H9 (cell line): ENCODE results near the gene FSD1. TPM values are rescaled to one million over a fixed set of nuclear protein-coding genes. Genes with fewer than 3 reads are reported as not detected.

ENCODE experiments used
- DNase-seq: peaks from one replicate; pipeline ENCODE4 v3.0.0-alpha.2; 2017
- H2AFZ ChIP-seq: one replicate; pipeline ENCODE4 v1.6.1; 2013; ENCODE audit warnings: mild to moderate bottlenecking, low read length, control low read depth, moderate library complexity
- H2AK5ac ChIP-seq: 2 replicates; pipeline ENCODE4 v1.6.1; 2013; ENCODE audit warnings: low read length, control low read depth, mixed read lengths; ENCODE audit not compliant: insufficient read length
- H2BK120ac ChIP-seq: one replicate; pipeline ENCODE4 v1.6.1; 2013; ENCODE audit warnings: low read depth, mild to moderate bottlenecking, low read length, control low read depth, inconsistent platforms; ENCODE audit not compliant: poor library complexity, severe bottlenecking
- H2BK12ac ChIP-seq: 2 replicates; pipeline ENCODE4 v1.6.1; 2013; ENCODE audit warnings: low read length, control low read depth, mixed read lengths, low read depth; ENCODE audit not compliant: insufficient read length
- H2BK15ac ChIP-seq: 2 replicates; pipeline ENCODE4 v1.6.1; 2013; ENCODE audit warnings: low read depth, low read length, control low read depth
- H2BK20ac ChIP-seq: one replicate; pipeline ENCODE4 v1.6.1; 2013; ENCODE audit warnings: low read depth, mild to moderate bottlenecking, low read length, control low read depth, inconsistent platforms; ENCODE audit not compliant: poor library complexity, severe bottlenecking
- H2BK5ac ChIP-seq: 2 replicates; pipeline ENCODE4 v1.6.1; 2013; ENCODE audit warnings: low read length, control low read depth, mixed read lengths; ENCODE audit not compliant: insufficient read length
- H3K14ac ChIP-seq: 2 replicates; pipeline ENCODE4 v1.6.1; 2013; ENCODE audit warnings: low read length, control low read depth; ENCODE audit not compliant: insufficient read depth
- H3K18ac ChIP-seq: 2 replicates; pipeline ENCODE4 v1.6.1; 2013; ENCODE audit warnings: low read depth, mild to moderate bottlenecking, mixed read lengths, low read length, control low read depth; ENCODE audit not compliant: insufficient read length
- H3K23ac ChIP-seq: 2 replicates; pipeline ENCODE4 v1.6.1; 2013; ENCODE audit warnings: low read length, control low read depth, mixed read lengths, low read depth; ENCODE audit not compliant: insufficient read length
- H3K23me2 ChIP-seq: 2 replicates; pipeline ENCODE4 v1.6.1; 2013; ENCODE audit warnings: low read depth, mild to moderate bottlenecking, mixed read lengths, low read length, control low read depth; ENCODE audit not compliant: insufficient read length, poor library complexity, severe bottlenecking
- H3K27ac ChIP-seq: 2 replicates; pipeline ENCODE4 v1.5.1; 2013; ENCODE audit warnings: low read length, control low read depth, mixed read lengths, low read depth; ENCODE audit not compliant: insufficient read length
- H3K27me3 ChIP-seq: 2 replicates; pipeline ENCODE4 v1.6.1; 2013; ENCODE audit warnings: low read length, control low read depth, inconsistent platforms; ENCODE audit not compliant: insufficient read depth
- H3K4ac ChIP-seq: 2 replicates; pipeline ENCODE4 v1.6.1; 2013; ENCODE audit warnings: low read depth, mild to moderate bottlenecking, control low read depth, inconsistent platforms, low read length, moderate library complexity
- H3K4me1 ChIP-seq: 2 replicates; pipeline ENCODE4 v1.6.1; 2013; ENCODE audit warnings: low read length, control low read depth, inconsistent platforms; ENCODE audit not compliant: insufficient read depth
- H3K4me2 ChIP-seq: 2 replicates; pipeline ENCODE4 v1.6.1; 2013; ENCODE audit warnings: low read length, control low read depth, mixed read lengths; ENCODE audit not compliant: insufficient read length, insufficient read depth
- H3K56ac ChIP-seq: 2 replicates; pipeline ENCODE4 v1.6.1; 2013; ENCODE audit warnings: low read depth, mild to moderate bottlenecking, mixed read lengths, low read length, control low read depth; ENCODE audit not compliant: insufficient read length
- H3K79me1 ChIP-seq: 2 replicates; pipeline ENCODE4 v1.6.1; 2013; ENCODE audit warnings: low read depth, mild to moderate bottlenecking, moderate library complexity, low read length, control low read depth, inconsistent platforms; ENCODE audit not compliant: insufficient read depth, poor library complexity, severe bottlenecking
- H3K79me2 ChIP-seq: 2 replicates; pipeline ENCODE4 v1.6.1; 2013; ENCODE audit warnings: low read length, control low read depth, inconsistent platforms; ENCODE audit not compliant: insufficient read depth
- H3K9ac ChIP-seq: 2 replicates; pipeline ENCODE4 v1.6.1; 2013; ENCODE audit warnings: low read length, control low read depth, mixed read lengths; ENCODE audit not compliant: insufficient read length; ENCODE audit errors: extremely low read depth
- H3K9me3 ChIP-seq: one replicate; pipeline ENCODE4 v1.6.1; 2013; ENCODE audit warnings: low read depth, low read length, inconsistent platforms; ENCODE audit not compliant: control insufficient read depth
- H3T11ph ChIP-seq: one replicate; pipeline ENCODE4 v1.6.1; 2013; ENCODE audit warnings: mild to moderate bottlenecking, low read length, control low read depth, inconsistent platforms
- H4K20me1 ChIP-seq: one replicate; pipeline ENCODE4 v1.6.1; 2013; ENCODE audit not compliant: control insufficient read depth, insufficient read length, insufficient read depth
- H4K5ac ChIP-seq: 2 replicates; pipeline ENCODE4 v1.6.1; 2013; ENCODE audit warnings: low read depth, mild to moderate bottlenecking, mixed read lengths, low read length, control low read depth; ENCODE audit not compliant: insufficient read length
- H4K8ac ChIP-seq: replicated peaks from 2 replicates; pipeline ENCODE4 v1.6.1; 2013; ENCODE audit warnings: low read length, control low read depth, mixed read lengths, low read depth; ENCODE audit not compliant: insufficient read length
- H4K91ac ChIP-seq: 2 replicates; pipeline ENCODE4 v1.6.1; 2013; ENCODE audit warnings: low read depth, mild to moderate bottlenecking, moderate library complexity, mixed read lengths, low read length, control low read depth; ENCODE audit not compliant: insufficient read length
- H3K27ac Mint-ChIP-seq, 3 experiments: 2 replicates in 2 of 3; 3 replicates in 1 of 3; pipeline ENCODE4 v1.8.0; 2020 to 2021; ENCODE audit warnings: mixed read lengths in 3 of 3, mild to moderate bottlenecking in 1 of 3, moderate library complexity in 1 of 3
- H3K27me3 Mint-ChIP-seq: 2 replicates; pipeline ENCODE4 v1.8.0; 2021; ENCODE audit warnings: low read depth, mild to moderate bottlenecking, moderate library complexity, mixed read lengths
- H3K36me3 Mint-ChIP-seq, 3 experiments: 2 replicates in 2 of 3; 3 replicates in 1 of 3; pipeline ENCODE4 v1.8.0; 2020 to 2021; ENCODE audit warnings: low read depth in 3 of 3, mixed read lengths in 3 of 3; ENCODE audit not compliant: insufficient read depth in 1 of 3
- H3K4me1 Mint-ChIP-seq, 2 experiments: 2 replicates each; pipeline ENCODE4 v1.8.0; 2020; ENCODE audit warnings: mixed read lengths in 2 of 2
- H3K4me3 Mint-ChIP-seq, 2 experiments: 2 replicates in 1 of 2; 3 replicates in 1 of 2; pipeline ENCODE4 v1.8.0; 2020 to 2021; ENCODE audit warnings: mild to moderate bottlenecking in 2 of 2, mixed read lengths in 2 of 2, moderate library complexity in 1 of 2
- H3K9me3 Mint-ChIP-seq, 2 experiments: 2 replicates in 1 of 2; 3 replicates in 1 of 2; pipeline ENCODE4 v1.8.0; 2020; ENCODE audit warnings: mild to moderate bottlenecking in 2 of 2, mixed read lengths in 2 of 2, moderate library complexity in 1 of 2
- WGBS: extraction: QIAGEN DNeasy Blood & Tissue Kit; methylation state at CpG from one replicate; pipeline ENCODE4 v1.1.7; 2013; ENCODE audit warnings: missing lambda C conversion rate, low lambda C conversion rate, mixed read lengths; ENCODE audit not compliant: insufficient read length; ENCODE audit errors: extremely low coverage; 5-methylcytosine and 5-hydroxymethylcytosine counted together
- total RNA-seq: library from RNA; stranded (reverse); gene quantifications from 2 replicates; pipeline ENCODE4 v1.2.1, GENCODE V29; 2021
- TF ChIP-seq, protein P1 (sequence below): fragments of 200-600 bp; sonication (generic); conservative IDR thresholded peaks from 3 replicates; pipeline ENCODE4 v1.8.0; 2021; ENCODE audit warnings: antibody characterized with exemption, mild to moderate bottlenecking

Gene FSD1
- total RNA-seq, 1 experiment from 2014 or later: 53.6 TPM

DNA sequence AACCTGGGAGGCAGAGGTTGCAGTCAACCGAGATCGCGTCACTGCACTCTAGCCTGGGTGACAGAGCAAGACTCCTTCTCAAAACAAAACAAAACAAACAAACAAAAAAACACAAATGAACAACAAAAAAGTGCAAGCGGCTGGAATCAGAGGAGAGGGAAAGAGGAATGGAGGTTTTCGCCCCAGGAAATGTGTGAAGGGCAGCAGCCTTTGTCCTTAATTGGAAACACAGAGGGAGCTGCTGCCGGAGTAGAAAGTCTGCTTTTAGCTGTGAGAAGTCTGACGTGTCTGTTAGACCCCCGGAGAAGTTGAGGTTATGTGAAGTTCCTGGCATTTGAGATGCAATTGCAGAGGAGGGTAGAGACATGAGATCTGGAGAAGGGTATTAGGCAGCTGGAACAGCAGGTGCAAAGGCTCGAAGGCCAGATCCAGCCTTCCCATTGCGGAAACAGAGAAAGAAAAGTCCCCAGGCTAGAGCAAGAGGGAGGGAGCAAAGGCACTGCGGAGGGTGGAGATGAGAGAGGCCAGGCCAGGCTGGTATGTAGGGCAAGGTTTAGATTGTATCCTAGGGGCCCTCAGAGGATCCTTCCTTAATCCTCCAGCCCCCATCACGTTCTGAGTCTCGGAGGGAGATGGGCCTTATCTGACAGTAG is 2.7 kb upstream of the FSD1 start:
- Histone ChIP-seq H4K8ac (no peak overlapping the region), H3K4me2 (no peak overlapping the region), H2BK15ac (no peak overlapping the region), H3K4me1 (no peaks in the 10 kb centered on the region), H2BK20ac (no peak overlapping the region), H3T11ph (no peak overlapping the region), H4K5ac (no peak overlapping the region), H3K79me1 (no peaks in the 10 kb centered on the region), H3K23me2 (no peaks in the 10 kb centered on the region), H4K20me1 (no peaks in the 10 kb centered on the region), H3K27ac (no peak overlapping the region), H2BK5ac (no peak overlapping the region), H2BK12ac (no peak overlapping the region), H2AK5ac (no peak overlapping the region), H3K56ac (no peak overlapping the region), H3K18ac (no peak overlapping the region), H3K14ac (no peak overlapping the region), H2BK120ac (no peak overlapping the region), H3K79me2 (no peaks in the 10 kb centered on the region), H2AFZ (peak overlapping the region; percentile 3), H3K9me3 (no peaks in the 10 kb centered on the region), H3K23ac (no peak overlapping the region), H3K27me3 (no peaks in the 10 kb centered on the region), H4K91ac (no peak overlapping the region), H3K4ac (no peak overlapping the region), H3K9ac (no peak overlapping the region)
- TF ChIP-seq, protein P1, sequence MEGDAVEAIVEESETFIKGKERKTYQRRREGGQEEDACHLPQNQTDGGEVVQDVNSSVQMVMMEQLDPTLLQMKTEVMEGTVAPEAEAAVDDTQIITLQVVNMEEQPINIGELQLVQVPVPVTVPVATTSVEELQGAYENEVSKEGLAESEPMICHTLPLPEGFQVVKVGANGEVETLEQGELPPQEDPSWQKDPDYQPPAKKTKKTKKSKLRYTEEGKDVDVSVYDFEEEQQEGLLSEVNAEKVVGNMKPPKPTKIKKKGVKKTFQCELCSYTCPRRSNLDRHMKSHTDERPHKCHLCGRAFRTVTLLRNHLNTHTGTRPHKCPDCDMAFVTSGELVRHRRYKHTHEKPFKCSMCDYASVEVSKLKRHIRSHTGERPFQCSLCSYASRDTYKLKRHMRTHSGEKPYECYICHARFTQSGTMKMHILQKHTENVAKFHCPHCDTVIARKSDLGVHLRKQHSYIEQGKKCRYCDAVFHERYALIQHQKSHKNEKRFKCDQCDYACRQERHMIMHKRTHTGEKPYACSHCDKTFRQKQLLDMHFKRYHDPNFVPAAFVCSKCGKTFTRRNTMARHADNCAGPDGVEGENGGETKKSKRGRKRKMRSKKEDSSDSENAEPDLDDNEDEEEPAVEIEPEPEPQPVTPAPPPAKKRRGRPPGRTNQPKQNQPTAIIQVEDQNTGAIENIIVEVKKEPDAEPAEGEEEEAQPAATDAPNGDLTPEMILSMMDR: no peak
- peaks cover 12% of the 10 kb centered on the region for H3K27me3 Mint-ChIP-seq
- no CpG with 5 or more reads among the region's 13 CpGs for WGBS
- H3K36me3 Mint-ChIP-seq: peaks cover 5 to 11% (median 7%) of the 10 kb centered on the region in 3 experiments; a peak in 6 of 7 replicates
- no peak for DNase-seq
- peak overlapping the region in 2 of 3 experiments; percentile 65 to 72; a peak in 3 of 7 replicates for H3K27ac Mint-ChIP-seq
- H3K9me3 Mint-ChIP-seq: no peaks in the 10 kb centered on the region; a peak in 2 of 5 replicates
- H3K4me3 Mint-ChIP-seq: peak overlapping the region in 1 of 2 experiments; percentile 16; a peak in 1 of 5 replicates
- peaks cover 10 to 20% of the 10 kb centered on the region in 2 experiments for H3K4me1 Mint-ChIP-seq
